GM19397 (cell line): ENCODE data around the gene TEK.
"Not testable (repeated sequence)": the region's sequence is repeated elsewhere in the genome, so short reads cannot be mapped to it uniquely, and the experiment has no call there.

Experiments used
- ATAC-seq: cut with Tn5 transposase; IDR thresholded peaks from one replicate; pipeline ENCODE4 v1.9.1; 2021; ENCODE audit warnings: mild to moderate bottlenecking, moderate library complexity; ENCODE audit not compliant: unreplicated experiment

TEK gene

GRCh38 chr9:27108981-27109541 is at the start of gene TEK:
TEK (plus strand) TSS chr9:27109225; CDS start chr9:27109591, 366 bp downstream.
- no peak for ATAC-seq

GRCh38 chr9:27059412-27059811 is 49.6 kb upstream of the TEK start:
- ATAC-seq, result no peak

- ATAC-seq, result no peak
Observed at GRCh38 chr9:27059907-27060306, 49.1 kb upstream of the TEK start.

- no peak for ATAC-seq
Observed at GRCh38 chr9:27065288-27065687, 43.7 kb upstream of the TEK start.

- no peak for ATAC-seq
Observed at GRCh38 chr9:27073841-27074728, 34.9 kb upstream of the TEK start.

GRCh38 chr9:27078685-27079084 is 30.3 kb upstream of the TEK start:
- no peak for ATAC-seq

- ATAC-seq, result no peak
Observed at GRCh38 chr9:27085456-27085855, 23.6 kb upstream of the TEK start.

- no peak for ATAC-seq
Observed at GRCh38 chr9:27086818-27087680, 22.0 kb upstream of the TEK start.

- no peak for ATAC-seq
Observed at GRCh38 chr9:27088981-27089380, 20.0 kb upstream of the TEK start.

GRCh38 chr9:27089706-27090105 is 19.3 kb upstream of the TEK start:
- ATAC-seq, result no peak

- no peak for ATAC-seq
Observed at GRCh38 chr9:27090231-27090630, 18.8 kb upstream of the TEK start.

- ATAC-seq, result no peak
Observed at GRCh38 chr9:27090711-27091110, 18.3 kb upstream of the TEK start.

- not testable (repeated sequence) for ATAC-seq
Observed at GRCh38 chr9:27092496-27092895, 16.5 kb upstream of the TEK start.

- ATAC-seq, result not testable (repeated sequence)
Observed at GRCh38 chr9:27093384-27094067, 15.5 kb upstream of the TEK start.

- ATAC-seq, result no peak
Observed at GRCh38 chr9:27094640-27095298, 14.3 kb upstream of the TEK start.

GRCh38 chr9:27107241-27107640 is 1.8 kb upstream of the TEK start:
- ATAC-seq, result no peak

GRCh38 chr9:27109621-27110020 is 596 bp downstream of the TEK start:
- ATAC-seq, result no peak

GRCh38 chr9:27110181-27110580 is 1.2 kb downstream of the TEK start:
- ATAC-seq, result no peak

- no peak for ATAC-seq
Observed at GRCh38 chr9:27112235-27112634, 3.2 kb downstream of the TEK start.

- no peak for ATAC-seq
Observed at GRCh38 chr9:27117489-27118135, 8.6 kb downstream of the TEK start.
